BLaER1 (cell line): ENCODE measurements around the gene AFMID.
A peak's percentile ranks its signal among the peaks of the same experiment; 100 is the strongest.
"Not testable (repeated sequence)": the region's sequence is repeated elsewhere in the genome, so short reads cannot be mapped to it uniquely, and the experiment has no call there.

ENCODE experiments used
- H3K27ac ChIP-seq: shearing (Covaris generic); formaldehyde crosslinking; 2 replicates; pipeline ENCODE4 v1.8.1; 2022
- H3K27me3 ChIP-seq: shearing (Covaris generic); formaldehyde crosslinking; 2 replicates; pipeline ENCODE4 v1.8.1; 2022
- H3K36me3 ChIP-seq: shearing (Covaris generic); formaldehyde crosslinking; 2 replicates; pipeline ENCODE4 v1.8.1; 2022
- H3K4me1 ChIP-seq: shearing (Covaris generic); formaldehyde crosslinking; 2 replicates; pipeline ENCODE4 v1.8.1; 2022
- H3K4me2 ChIP-seq: shearing (Covaris generic); formaldehyde crosslinking; 2 replicates; pipeline ENCODE4 v1.8.1; 2022
- H3K4me3 ChIP-seq: shearing (Covaris generic); formaldehyde crosslinking; 2 replicates; pipeline ENCODE4 v1.8.1; 2022
- H3K9ac ChIP-seq: shearing (Covaris generic); formaldehyde crosslinking; 2 replicates; pipeline ENCODE4 v1.8.1; 2022
- H3K9me3 ChIP-seq: shearing (Covaris generic); formaldehyde crosslinking; 2 replicates; pipeline ENCODE4 v1.8.1; 2022
- H4K20me1 ChIP-seq: shearing (Covaris generic); formaldehyde crosslinking; 2 replicates; pipeline ENCODE4 v1.8.1; 2022
- Cebpa-rat ChIP-seq: shearing (Covaris generic); IDR thresholded peaks from 2 replicates; pipeline ENCODE4 v1.8.1; 2022

Gene AFMID

GRCh38 chr17:78186692-78187595 is at the start of gene AFMID, which contains the start of gene TK1:
AFMID (plus strand) TSS chr17:78187362; CDS start chr17:78187371, 9 bp downstream.
TK1 (minus strand) TSS chr17:78187052; CDS start chr17:78186994, 58 bp downstream.
- no peak for TF ChIP-seq Cebpa-rat
- peaks cover 84% of the 10 kb centered on the region for H3K4me1 ChIP-seq
- peaks cover 66% of the 10 kb centered on the region for H3K36me3 ChIP-seq
- no peaks in the 10 kb centered on the region for H3K9me3 ChIP-seq
- H3K27me3 ChIP-seq = no peaks in the 10 kb centered on the region
- peak within 1 kb of the TSS; percentile 80 for H3K27ac ChIP-seq
- H3K4me3 ChIP-seq = peak within 1 kb of the TSS; percentile 74
- H3K4me2 ChIP-seq = peak within 1 kb of the TSS; percentile 86
- 0 out of 2 replicates have a peak, but pooled peaks cover 8% of the 10 kb centered on the region for H4K20me1 ChIP-seq
- peak within 1 kb of the TSS; percentile 84 for H3K9ac ChIP-seq

- Histone ChIP-seq H3K36me3 (peaks cover 31% of the 10 kb centered on the region), H3K27ac (peak overlapping the region; percentile 53)
- no peak for TF ChIP-seq Cebpa-rat
Measured at GRCh38 chr17:78137392-78138203, 49.6 kb upstream of the AFMID start.

GRCh38 chr17:78138204-78139060 is 48.7 kb upstream of the AFMID start:
- H3K27me3 ChIP-seq = no peaks in the 10 kb centered on the region
- H3K36me3 ChIP-seq = peaks cover 31% of the 10 kb centered on the region
- H3K4me2 ChIP-seq = peak overlapping the region; percentile 47
- H3K9ac ChIP-seq = no peak overlapping the region
- H3K4me3 ChIP-seq = no peak overlapping the region
- peaks cover 18% of the 10 kb centered on the region for H4K20me1 ChIP-seq
- no peaks in the 10 kb centered on the region for H3K9me3 ChIP-seq
- peaks cover 78% of the 10 kb centered on the region for H3K4me1 ChIP-seq
- no peak for TF ChIP-seq Cebpa-rat
- no peak overlapping the region; the same call in 1 of the 2 replicates for H3K27ac ChIP-seq

More at GRCh38 chr17:78137392-78138203, 49.6 kb upstream of the AFMID start:
- Histone ChIP-seq H3K27me3 (no peaks in the 10 kb centered on the region), H3K9me3 (no peaks in the 10 kb centered on the region), H3K4me1 (peaks cover 87% of the 10 kb centered on the region), H3K9ac (no peak overlapping the region), H3K4me3 (no peak overlapping the region), H3K4me2 (peak overlapping the region; percentile 47), H4K20me1 (peaks cover 26% of the 10 kb centered on the region)

- H3K9ac ChIP-seq, H3K27me3 ChIP-seq, H4K20me1 ChIP-seq, H3K9me3 ChIP-seq, H3K27ac ChIP-seq, H3K4me3 ChIP-seq: not testable (repeated sequence)
- H3K36me3 ChIP-seq = peaks cover 26% of the 10 kb centered on the region
- peak overlapping the region; percentile 17; the same call in 1 of the 2 replicates for H3K4me2 ChIP-seq
- peaks cover 74% of the 10 kb centered on the region for H3K4me1 ChIP-seq
Measured at GRCh38 chr17:78139861-78140168, 47.3 kb upstream of the AFMID start.

GRCh38 chr17:78140169-78141051 is 46.8 kb upstream of the AFMID start:
- no peaks in the 10 kb centered on the region for H3K9me3 ChIP-seq
- no peaks in the 10 kb centered on the region for H4K20me1 ChIP-seq
- H3K4me1 ChIP-seq = peaks cover 74% of the 10 kb centered on the region
- H3K27ac ChIP-seq = peak overlapping the region; percentile 49; the same call in 1 of the 2 replicates
- peak overlapping the region; percentile 47 for H3K4me2 ChIP-seq
- no peaks in the 10 kb centered on the region for H3K27me3 ChIP-seq
- H3K9ac ChIP-seq = no peak overlapping the region
- no peak for TF ChIP-seq Cebpa-rat
- H3K36me3 ChIP-seq = peaks cover 20% of the 10 kb centered on the region
- H3K4me3 ChIP-seq = no peak overlapping the region

GRCh38 chr17:78141437-78142118 is 45.6 kb upstream of the AFMID start:
- H3K4me2 ChIP-seq = peak overlapping the region; percentile 67
- no peak overlapping the region for H3K4me3 ChIP-seq

GRCh38 chr17:78142119-78142861 is 44.9 kb upstream of the AFMID start:
- H3K27ac ChIP-seq = 0 out of 2 replicates have a peak overlapping the region, but pooled peaks have one; percentile 49
- H3K36me3 ChIP-seq = 0 out of 2 replicates have a peak, but pooled peaks cover 3% of the 10 kb centered on the region
- TF ChIP-seq Cebpa-rat = no peak
- H3K4me1 ChIP-seq = peaks cover 71% of the 10 kb centered on the region
- no peak overlapping the region for H3K4me3 ChIP-seq
- no peaks in the 10 kb centered on the region for H3K9me3 ChIP-seq
- H4K20me1 ChIP-seq = no peaks in the 10 kb centered on the region
- H3K27me3 ChIP-seq = no peaks in the 10 kb centered on the region
- H3K9ac ChIP-seq = peak overlapping the region; percentile 0; the same call in 1 of the 2 replicates
- peak overlapping the region; percentile 67 for H3K4me2 ChIP-seq

More at GRCh38 chr17:78141437-78142118, 45.6 kb upstream of the AFMID start:
- H3K4me1 ChIP-seq = peaks cover 72% of the 10 kb centered on the region
- H3K27ac ChIP-seq = peak overlapping the region; percentile 49
- H3K9ac ChIP-seq = peak overlapping the region; percentile 0; the same call in 1 of the 2 replicates
- no peaks in the 10 kb centered on the region for H4K20me1 ChIP-seq
- H3K9me3 ChIP-seq = no peaks in the 10 kb centered on the region
- no peaks in the 10 kb centered on the region for H3K27me3 ChIP-seq
- peaks cover 8% of the 10 kb centered on the region for H3K36me3 ChIP-seq
- no peak for TF ChIP-seq Cebpa-rat
